HepG2 (cell line): ENCODE measurements around the gene ANKRD55.

Experiments used
- BHLHE40 ChIP-seq: IDR thresholded peaks from 2 replicates; pipeline ENCODE4 v1.6.1; 2011; ENCODE audit warnings: low read length, improper control_type of control experiment
- CEBPB ChIP-seq: IDR thresholded peaks from 2 replicates; pipeline ENCODE4 v1.6.1; 2011; ENCODE audit warnings: low read depth, low read length, improper control_type of control experiment, borderline replicate concordance
- ZNF17 ChIP-seq: sonication (generic); formaldehyde crosslinking; IDR thresholded peaks from 2 replicates; pipeline ENCODE4 v1.5.0; 2020; ENCODE audit warnings: mild to moderate bottlenecking, missing genetic modification reagents
- ZSCAN30 ChIP-seq: sonication (generic); formaldehyde crosslinking; IDR thresholded peaks from 2 replicates; pipeline ENCODE4 v1.5.0; 2020; ENCODE audit warnings: mild to moderate bottlenecking, missing genetic modification reagents
- TF ChIP-seq, protein P1 (sequence below): sonication (generic); formaldehyde crosslinking; IDR thresholded peaks from 2 replicates; pipeline ENCODE4 v1.5.0; 2020; ENCODE audit warnings: mild to moderate bottlenecking, missing genetic modification reagents, moderate library complexity
- TF ChIP-seq, protein P2 (sequence below): sonication (generic); formaldehyde crosslinking; IDR thresholded peaks from 2 replicates; pipeline ENCODE4 v1.4.0; 2020; ENCODE audit warnings: mild to moderate bottlenecking, missing genetic modification reagents

DNA sequence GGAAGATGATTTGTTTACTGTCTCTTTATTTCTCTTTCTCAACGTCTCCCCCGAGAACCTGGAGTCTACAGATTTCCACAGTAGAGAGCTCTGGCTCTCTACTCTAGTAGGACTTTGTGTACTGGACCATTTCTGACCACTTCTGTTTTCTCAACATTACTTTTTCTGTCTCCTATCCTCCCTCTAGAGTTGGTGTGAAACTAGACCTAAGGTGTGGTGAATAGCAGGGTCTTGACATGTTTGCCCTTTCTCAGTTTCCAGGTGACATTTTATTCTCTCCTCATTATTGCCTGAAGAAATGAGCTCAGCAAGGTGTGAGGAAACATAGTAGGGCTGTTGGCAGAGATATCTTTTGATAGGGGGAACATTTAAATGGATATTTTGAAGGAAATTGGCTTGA lies 176.3 kb downstream of the ANKRD55 start:
- TF ChIP-seq, protein P1, sequence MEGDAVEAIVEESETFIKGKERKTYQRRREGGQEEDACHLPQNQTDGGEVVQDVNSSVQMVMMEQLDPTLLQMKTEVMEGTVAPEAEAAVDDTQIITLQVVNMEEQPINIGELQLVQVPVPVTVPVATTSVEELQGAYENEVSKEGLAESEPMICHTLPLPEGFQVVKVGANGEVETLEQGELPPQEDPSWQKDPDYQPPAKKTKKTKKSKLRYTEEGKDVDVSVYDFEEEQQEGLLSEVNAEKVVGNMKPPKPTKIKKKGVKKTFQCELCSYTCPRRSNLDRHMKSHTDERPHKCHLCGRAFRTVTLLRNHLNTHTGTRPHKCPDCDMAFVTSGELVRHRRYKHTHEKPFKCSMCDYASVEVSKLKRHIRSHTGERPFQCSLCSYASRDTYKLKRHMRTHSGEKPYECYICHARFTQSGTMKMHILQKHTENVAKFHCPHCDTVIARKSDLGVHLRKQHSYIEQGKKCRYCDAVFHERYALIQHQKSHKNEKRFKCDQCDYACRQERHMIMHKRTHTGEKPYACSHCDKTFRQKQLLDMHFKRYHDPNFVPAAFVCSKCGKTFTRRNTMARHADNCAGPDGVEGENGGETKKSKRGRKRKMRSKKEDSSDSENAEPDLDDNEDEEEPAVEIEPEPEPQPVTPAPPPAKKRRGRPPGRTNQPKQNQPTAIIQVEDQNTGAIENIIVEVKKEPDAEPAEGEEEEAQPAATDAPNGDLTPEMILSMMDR = no peak
- TF ChIP-seq BHLHE40 = no peak
- no peak for TF ChIP-seq ZNF17 (CRISPR knock-in tag)
- no peak for TF ChIP-seq CEBPB
- TF ChIP-seq, protein P2, sequence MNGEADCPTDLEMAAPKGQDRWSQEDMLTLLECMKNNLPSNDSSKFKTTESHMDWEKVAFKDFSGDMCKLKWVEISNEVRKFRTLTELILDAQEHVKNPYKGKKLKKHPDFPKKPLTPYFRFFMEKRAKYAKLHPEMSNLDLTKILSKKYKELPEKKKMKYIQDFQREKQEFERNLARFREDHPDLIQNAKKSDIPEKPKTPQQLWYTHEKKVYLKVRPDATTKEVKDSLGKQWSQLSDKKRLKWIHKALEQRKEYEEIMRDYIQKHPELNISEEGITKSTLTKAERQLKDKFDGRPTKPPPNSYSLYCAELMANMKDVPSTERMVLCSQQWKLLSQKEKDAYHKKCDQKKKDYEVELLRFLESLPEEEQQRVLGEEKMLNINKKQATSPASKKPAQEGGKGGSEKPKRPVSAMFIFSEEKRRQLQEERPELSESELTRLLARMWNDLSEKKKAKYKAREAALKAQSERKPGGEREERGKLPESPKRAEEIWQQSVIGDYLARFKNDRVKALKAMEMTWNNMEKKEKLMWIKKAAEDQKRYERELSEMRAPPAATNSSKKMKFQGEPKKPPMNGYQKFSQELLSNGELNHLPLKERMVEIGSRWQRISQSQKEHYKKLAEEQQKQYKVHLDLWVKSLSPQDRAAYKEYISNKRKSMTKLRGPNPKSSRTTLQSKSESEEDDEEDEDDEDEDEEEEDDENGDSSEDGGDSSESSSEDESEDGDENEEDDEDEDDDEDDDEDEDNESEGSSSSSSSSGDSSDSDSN (CRISPR knock-in tag) = no peak
- no peak for TF ChIP-seq ZSCAN30
